Stimulated activated CD8-positive, alpha-beta memory T cell treated with anti-CD3 and anti-CD28 coated beads, Interleukin-2, amount 100 ng/mL, for 1 hour (primary cell): ENCODE data around the gene CIB2.

ENCODE experiments used
- DNase-seq, 2 donors: peaks; one replicate each; pipeline ENCODE4 v3.0.0-alpha.2; 2020; ENCODE audit warnings: low read depth in 2 of 2

CIB2 gene

GRCh38 chr15:78083687-78084448, 47.4 kb downstream of the CIB2 start:
- DNase-seq: no peak

- no peak for DNase-seq
These were observed 48.1 kb downstream of the CIB2 start for GRCh38 chr15:78083186-78083585.

- no peak for DNase-seq
These were observed 48.5 kb downstream of the CIB2 start for GRCh38 chr15:78082743-78083110.

DNA sequence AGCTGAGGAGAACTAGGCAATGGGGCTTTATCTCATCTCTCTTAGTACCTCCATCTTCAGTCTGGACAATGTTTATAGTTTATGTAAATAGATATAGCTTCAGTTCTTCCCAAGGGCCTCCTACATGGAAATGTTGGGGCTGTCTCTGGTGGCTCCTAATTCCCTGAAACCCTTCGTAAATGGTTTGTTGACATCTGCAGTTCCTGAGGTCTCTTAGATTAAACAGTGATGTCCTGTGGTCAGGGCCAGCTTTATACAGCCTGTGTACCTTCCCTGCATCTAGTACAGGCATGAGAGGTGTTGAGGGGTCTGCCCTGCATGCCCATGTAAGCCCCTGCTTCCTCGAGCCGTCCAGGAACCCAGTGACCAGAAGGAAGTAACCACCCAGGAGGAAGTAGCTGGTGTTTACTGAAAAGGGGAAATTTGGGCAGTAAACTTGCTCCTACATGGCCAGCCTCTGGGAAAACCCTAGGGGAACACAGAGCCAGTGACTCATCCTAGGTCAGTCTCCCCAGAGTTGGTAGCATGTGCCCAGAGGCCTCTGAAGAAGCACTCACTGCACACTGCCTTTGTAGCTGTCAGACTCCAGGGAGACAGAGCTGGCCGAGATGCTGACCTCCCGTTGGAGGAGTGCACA, 49.0 kb downstream of the CIB2 start:
- DNase-seq: no peak

DNA sequence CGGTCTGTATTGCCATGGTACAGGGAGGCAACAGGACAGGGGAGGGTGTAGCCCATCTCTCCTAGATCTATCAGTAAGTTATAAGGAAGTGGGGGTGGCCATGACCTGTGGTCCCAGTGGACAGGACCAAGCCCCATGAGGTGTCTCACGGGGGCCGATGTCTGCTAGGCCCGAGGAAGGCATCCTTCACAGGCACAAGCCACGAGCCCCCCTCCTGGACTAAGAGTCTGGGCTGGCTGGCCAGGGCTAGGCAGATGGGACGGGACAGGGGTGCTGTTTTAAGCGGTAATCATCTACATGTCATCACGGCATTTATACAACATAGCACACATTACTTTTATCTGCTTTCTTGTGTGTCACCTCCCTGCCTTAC, 51.2 kb downstream of the CIB2 start:
- no peak for DNase-seq

DNA sequence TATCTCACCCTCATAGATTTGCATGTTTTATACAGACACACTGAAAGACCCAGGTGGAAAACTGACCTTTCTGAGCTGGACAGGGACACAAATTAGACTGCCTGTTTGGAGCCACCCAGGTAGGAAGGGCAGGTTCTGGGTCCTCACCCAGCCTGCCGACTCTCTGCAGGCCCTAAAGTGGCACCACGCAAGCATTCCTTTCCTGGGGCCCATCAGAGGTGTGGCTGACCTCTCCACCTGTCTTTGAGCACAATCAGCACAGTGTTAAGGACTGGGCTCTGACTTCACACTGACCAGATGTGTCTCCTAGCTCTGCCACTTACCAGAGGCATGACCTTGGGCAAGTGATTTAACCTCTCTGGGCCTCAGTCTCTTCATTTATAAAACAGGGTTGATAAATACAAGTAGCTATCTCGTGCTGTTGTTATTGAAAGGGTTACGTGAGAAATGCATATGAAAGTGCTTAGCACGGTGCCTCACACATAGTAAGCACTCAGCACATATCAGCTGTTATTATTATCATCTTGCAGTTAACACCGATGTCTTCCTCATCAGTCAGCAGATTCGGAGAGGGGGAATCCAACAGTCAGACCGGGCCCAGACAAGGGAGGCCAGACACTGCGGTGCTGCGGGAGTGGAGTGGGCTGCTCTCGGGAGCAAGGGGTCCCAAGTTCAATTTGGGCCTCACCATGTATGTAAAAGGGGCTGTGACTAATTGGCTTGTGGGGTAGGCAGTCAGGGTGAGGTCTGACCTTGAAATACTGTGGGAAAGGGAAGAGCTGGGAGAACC, 51.8 kb downstream of the CIB2 start:
- DNase-seq: no peak

DNA sequence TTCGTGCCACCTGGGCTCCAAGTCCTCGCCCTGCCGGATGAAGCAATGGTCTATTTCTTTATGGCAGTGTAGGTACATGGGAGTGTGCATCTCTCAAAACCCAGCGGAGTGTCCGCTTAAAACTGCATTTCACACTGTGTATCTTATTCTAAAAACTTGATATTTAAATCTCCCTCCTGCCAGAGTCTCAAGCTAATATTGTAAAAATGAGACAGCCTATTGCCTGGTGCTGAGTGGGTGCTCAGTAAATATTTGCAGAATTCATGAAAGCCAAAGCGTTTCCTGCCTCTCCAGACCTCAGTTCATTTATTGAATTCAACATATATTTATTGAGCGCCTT, 53.4 kb downstream of the CIB2 start:
- no peak for DNase-seq

GRCh38 chr15:78077053-78077870, 54.0 kb downstream of the CIB2 start, which contains the start of gene TBC1D2B:
Gene TBC1D2B (minus strand): TSS chr15:78077711. CDS start chr15:78077652, 59 bp downstream.
- peak; percentile 36 to 47 for DNase-seq

DNA sequence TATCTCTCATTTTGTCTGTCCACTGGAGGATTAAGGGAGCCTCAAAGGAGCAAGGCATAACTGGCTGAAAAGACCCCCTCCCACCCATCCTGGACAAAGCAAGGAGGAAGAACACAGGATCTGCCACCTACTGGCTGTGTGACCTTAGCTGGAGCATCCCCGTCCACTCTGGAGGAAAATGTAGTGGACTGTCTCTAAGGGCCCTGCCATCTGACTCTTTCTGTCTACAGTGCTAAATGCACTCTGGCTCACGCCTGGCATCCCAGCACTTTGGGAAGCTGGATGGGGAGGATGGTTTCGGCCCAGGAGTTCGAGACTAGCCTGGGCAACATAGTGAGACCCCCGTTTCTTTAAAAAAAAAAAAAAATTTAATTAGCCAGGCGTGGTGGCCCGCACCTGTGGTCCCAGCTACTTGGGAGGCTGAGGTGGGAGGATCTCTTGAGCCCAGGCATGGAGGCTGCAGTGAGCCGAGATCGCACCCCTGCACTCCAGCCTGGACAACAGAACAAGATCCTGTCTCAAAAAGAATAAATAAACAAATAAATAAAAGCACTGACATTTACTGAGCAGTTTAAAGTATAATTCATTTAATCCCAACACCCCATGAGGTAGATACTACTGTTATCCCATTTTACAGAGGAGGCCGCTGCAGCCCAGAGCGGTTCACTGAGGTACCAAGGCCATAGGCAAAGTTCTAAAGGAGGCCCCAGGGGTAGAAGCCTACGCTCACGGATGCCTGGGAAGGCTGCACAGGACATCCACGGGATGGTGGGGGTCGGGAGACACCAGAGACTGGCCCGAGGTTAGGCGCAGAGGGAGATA, 54.8 kb downstream of the CIB2 start:
- DNase-seq: no peak

DNA sequence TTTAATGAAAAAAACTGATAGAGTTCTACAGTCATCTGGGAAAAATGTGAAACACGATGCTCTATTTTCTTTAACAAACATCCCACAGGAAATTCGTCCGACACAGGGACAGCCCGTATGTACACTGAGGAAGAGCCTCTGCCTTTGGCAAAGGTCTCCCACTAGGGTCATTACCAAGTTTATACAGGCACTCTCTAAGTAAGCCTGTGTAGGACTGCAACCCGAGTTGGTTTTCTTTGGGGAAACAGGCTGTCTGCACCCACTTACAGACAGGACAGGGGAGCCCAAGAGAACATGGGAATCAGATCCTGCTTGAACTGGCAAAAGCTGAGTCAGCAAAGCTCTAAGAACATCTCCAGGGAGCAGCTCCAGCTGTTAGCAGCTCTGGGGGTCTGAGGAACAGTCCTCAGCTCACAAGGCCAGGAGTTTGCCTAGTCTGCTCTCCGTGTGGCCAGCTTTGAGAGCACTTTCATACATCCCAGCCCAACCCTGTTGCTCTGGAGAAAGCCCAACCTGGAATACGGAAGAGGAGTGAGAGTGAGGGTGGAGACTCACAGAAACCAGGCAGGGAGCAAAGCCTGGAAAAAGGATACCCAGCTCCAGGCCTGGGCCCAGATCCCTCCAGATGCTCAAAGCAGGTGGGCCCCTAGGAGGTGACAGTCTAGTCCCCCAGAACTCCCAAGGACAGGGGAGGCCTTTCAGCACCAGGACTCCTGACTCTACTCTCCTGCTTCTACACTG, 55.6 kb downstream of the CIB2 start:
- no peak for DNase-seq

GRCh38 chr15:78073046-78073787, 58.0 kb downstream of the CIB2 start:
- DNase-seq: no peak

DNA sequence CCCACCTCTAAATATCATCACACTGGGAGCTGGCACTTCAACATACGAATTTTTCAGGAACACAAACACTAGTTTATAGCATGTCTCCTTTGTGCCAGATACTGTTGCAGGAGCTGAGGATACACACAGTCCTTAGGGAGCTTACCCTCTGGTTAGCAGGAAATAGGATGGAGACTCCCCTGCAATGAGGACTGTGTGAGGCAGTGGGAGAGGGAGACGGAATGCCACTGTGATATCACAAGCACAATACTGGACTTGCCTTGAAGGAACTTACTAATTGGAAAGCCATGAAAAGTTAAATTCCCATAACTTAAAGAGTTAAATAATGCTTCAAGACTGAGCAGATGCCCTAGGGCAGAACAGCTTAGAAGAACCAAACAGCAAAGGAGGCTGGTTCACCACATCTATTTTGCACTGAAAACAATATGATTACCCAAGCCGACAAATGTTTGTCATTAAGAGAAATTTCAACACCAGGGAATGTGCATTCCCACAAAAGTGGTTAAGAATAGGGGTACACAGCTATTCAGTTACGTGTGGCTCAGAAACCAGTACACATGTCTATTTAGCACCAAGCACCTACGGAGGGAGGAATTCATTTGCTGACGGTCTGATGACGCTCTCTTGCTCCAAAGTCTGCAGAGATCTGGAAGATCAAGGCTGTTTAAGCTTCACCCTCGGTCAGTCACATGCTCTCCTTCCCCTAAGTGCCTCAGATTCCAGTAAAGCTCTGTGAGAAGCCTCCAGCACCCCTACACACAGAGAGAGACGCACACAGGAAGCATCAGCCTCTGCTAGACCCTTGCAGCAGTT, 59.0 kb downstream of the CIB2 start:
- DNase-seq: no peak

- no peak for DNase-seq
These were observed 59.9 kb downstream of the CIB2 start for GRCh38 chr15:78071383-78071782.

GRCh38 chr15:78070049-78070700, 61.1 kb downstream of the CIB2 start:
- no peak for DNase-seq

DNA sequence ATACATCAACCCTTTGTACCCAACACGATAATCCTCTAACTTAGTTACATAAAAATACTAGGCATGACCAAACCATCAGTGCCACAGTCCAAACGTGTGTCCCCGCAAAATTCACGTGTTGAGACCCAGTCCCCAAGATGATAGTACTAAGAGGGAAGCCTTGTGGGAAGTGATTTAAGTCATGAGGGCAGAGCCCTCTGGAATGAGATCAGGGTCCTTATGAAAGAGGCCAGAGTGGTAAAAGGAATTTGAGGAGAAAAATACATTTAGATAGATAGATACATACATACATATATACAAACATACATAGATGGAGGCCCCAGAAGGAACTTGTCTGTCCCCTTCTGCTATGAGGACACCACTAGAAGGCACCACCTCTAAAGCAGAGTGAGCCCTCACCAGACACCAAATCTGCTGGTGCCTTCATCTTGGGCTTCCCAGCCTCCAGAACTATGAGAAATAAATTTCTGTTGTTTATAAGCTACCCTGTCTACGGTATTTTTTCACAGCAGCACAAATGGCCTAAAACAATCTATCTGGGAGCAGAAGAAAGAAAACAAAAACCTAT, 61.7 kb downstream of the CIB2 start:
- no peak for DNase-seq

DNA sequence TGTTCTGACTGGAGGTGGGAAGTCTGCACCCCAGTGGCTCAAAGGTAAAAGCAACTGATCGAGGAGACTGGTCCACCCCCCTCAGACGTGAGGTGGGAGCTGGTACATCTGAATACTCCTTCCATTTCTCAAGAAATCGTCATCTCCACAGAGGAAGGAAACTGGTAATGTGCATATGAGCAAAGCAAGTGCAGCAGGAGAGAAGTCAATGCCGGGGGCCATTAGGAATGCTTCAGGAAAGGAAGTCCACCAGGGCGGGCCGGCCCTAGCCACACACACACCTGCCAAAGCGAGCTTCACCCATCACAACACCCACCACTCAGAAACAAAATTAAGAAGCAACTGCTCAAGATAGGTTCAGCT, 62.2 kb downstream of the CIB2 start:
- DNase-seq: no peak

GRCh38 chr15:78067328-78068228, 63.7 kb downstream of the CIB2 start:
- DNase-seq: no peak
